ENCODE measurements around the gene BEND2. TPM values are rescaled to one million over a fixed set of nuclear protein-coding genes. Genes with fewer than 3 reads are reported as not detected.

BEND2 gene
- total RNA-seq, 1 experiment from 2014 or later = not detected

GRCh38 chrX:18170910-18171309 is 49.8 kb downstream of the BEND2 start (continued):
- TF ChIP-seq ZNF512 (CRISPR knock-in tag; IDR thresholded peaks at IDR 0.05; ENCODE audit: borderline replicate concordance) = no peak
- TF ChIP-seq FOXJ3 (CRISPR knock-in tag; IDR thresholded peaks at IDR 0.05; ENCODE audit: borderline replicate concordance) = no peak
- no peak for TF ChIP-seq PRRX2 (CRISPR knock-in tag; IDR thresholded peaks at IDR 0.05)
- TF ChIP-seq FOXP1 (CRISPR knock-in tag; IDR thresholded peaks at IDR 0.05; ENCODE audit: borderline replicate concordance) = no peak
- no peak for TF ChIP-seq MYBL2 (CRISPR knock-in tag; IDR thresholded peaks at IDR 0.05)
- no peak for TF ChIP-seq PRDM15 (CRISPR knock-in tag; IDR thresholded peaks at IDR 0.05)
- TF ChIP-seq JUN (CRISPR knock-in tag; IDR thresholded peaks at IDR 0.05) = no peak
- no peak for TF ChIP-seq NFE2L1 (CRISPR knock-in tag; IDR thresholded peaks at IDR 0.05)
- TF ChIP-seq SP1 (CRISPR knock-in tag; conservative IDR thresholded peaks at IDR 0.05) = no peak
- TF ChIP-seq RORB (CRISPR knock-in tag; IDR thresholded peaks at IDR 0.05) = no peak

GRCh38 chrX:18166068-18166467 is 54.6 kb downstream of the BEND2 start:
- Mint-ChIP-seq H3K36me3 (no peaks in the 10 kb centered on the region), H3K27me3 (ENCODE audit: low read depth) (no peaks in the 10 kb centered on the region), H3K9me3 (no peaks in the 10 kb centered on the region), H3K4me1 (no peaks in the 10 kb centered on the region), H3K4me3 (no peak overlapping the region), H3K27ac (no peak overlapping the region)
- ChIA-PET POLR2A (no interaction called here), CTCF (interaction anchor here (1.1 kb wide), 1 partner anchor 221 kb away, joined by 4 read pairs; no protein-coding TSS in a partner anchor)
- ATAC-seq (no peak), DNase-seq (ENCODE audit: low spot score) (no peak)
- TF ChIP-seq ZNF396 (CRISPR knock-in tag; IDR thresholded peaks at IDR 0.05; ENCODE audit: borderline replicate concordance) (no peak), HMGXB4 (CRISPR knock-in tag; IDR thresholded peaks at IDR 0.05) (no peak), PRDM15 (CRISPR knock-in tag; IDR thresholded peaks at IDR 0.05) (no peak), USF1 (CRISPR knock-in tag; IDR thresholded peaks at IDR 0.05) (no peak)

Data from WTC11 (cell line).